ENCODE data around the gene TRAPPC3. TPM values are rescaled to one million over a fixed set of nuclear protein-coding genes. Genes with fewer than 3 reads are reported as not detected.

The TRAPPC3 gene
- total RNA-seq, 4 donors from 2014 or later, result 10.6 to 70.6 (median 38.1) TPM

DNA sequence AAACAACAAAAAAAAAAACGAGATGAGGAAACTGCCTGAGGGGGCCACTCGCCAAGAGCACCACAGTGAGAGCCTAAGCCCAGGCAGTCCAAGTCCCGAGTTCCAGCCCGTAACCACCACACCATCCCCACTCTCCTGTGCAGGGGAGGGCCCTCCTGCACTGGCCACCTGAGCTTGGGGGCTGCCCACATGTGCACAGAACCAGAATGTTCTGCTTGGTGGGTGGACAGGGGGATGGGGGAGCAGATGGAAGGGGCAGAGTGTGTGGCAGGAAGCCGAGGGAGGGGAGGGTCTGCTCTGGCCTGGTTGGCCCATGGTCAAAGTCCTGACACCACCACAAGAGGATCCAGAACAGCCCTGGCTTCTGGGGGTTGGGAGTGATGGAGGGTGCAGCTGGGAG lies 43.0 kb downstream of the TRAPPC3 start:
- no peak overlapping the region for H3K27ac ChIP-seq
- H3K4me3 ChIP-seq, result no peak overlapping the region
- H3K4me1 ChIP-seq, result no peaks in the 10 kb centered on the region
- H3K27me3 ChIP-seq, result no peaks in the 10 kb centered on the region
- no peaks in the 10 kb centered on the region for H3K9me3 ChIP-seq
- TF ChIP-seq, protein P1, sequence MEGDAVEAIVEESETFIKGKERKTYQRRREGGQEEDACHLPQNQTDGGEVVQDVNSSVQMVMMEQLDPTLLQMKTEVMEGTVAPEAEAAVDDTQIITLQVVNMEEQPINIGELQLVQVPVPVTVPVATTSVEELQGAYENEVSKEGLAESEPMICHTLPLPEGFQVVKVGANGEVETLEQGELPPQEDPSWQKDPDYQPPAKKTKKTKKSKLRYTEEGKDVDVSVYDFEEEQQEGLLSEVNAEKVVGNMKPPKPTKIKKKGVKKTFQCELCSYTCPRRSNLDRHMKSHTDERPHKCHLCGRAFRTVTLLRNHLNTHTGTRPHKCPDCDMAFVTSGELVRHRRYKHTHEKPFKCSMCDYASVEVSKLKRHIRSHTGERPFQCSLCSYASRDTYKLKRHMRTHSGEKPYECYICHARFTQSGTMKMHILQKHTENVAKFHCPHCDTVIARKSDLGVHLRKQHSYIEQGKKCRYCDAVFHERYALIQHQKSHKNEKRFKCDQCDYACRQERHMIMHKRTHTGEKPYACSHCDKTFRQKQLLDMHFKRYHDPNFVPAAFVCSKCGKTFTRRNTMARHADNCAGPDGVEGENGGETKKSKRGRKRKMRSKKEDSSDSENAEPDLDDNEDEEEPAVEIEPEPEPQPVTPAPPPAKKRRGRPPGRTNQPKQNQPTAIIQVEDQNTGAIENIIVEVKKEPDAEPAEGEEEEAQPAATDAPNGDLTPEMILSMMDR (IDR thresholded peaks at IDR 0.05), result no peak
- no peak for TF ChIP-seq POLR2A (IDR thresholded peaks at IDR 0.05)
- no peak for DNase-seq
- H3K36me3 ChIP-seq, result no peaks in the 10 kb centered on the region
- intact Hi-C loops (cut with DNase I; ENCODE audit: low total_unique reads), result no loop called here

DNA sequence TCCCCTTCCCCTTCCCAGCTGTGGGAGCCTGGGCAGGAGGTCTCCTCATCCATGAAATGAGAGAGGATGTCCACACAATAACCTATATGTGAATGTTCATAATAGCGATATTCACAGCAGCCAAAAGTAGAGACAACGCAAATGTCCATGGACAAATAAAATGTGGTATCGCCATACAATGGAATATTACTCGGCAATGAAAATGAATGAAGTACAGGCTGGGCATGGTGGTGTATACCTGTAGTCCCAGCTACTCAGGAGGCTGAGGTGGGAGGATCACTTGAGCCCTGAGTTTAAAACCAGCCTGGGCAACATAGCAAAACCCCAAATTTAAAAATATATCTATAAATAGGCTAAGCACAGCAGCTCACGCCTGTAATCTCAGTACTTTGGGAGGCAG lies 47.7 kb downstream of the TRAPPC3 start:
- Histone ChIP-seq H3K27me3 (no peaks in the 10 kb centered on the region), H3K36me3 (no peaks in the 10 kb centered on the region), H3K9me3 (no peaks in the 10 kb centered on the region), H3K4me1 (no peaks in the 10 kb centered on the region), H3K4me3 (no peak overlapping the region), H3K27ac (no peak overlapping the region)
- no peak for DNase-seq
- intact Hi-C loops (cut with DNase I; ENCODE audit: low total_unique reads), result no loop called here
- TF ChIP-seq POLR2A (IDR thresholded peaks at IDR 0.05), result no peak
- TF ChIP-seq, protein P1 (IDR thresholded peaks at IDR 0.05), result no peak

DNA sequence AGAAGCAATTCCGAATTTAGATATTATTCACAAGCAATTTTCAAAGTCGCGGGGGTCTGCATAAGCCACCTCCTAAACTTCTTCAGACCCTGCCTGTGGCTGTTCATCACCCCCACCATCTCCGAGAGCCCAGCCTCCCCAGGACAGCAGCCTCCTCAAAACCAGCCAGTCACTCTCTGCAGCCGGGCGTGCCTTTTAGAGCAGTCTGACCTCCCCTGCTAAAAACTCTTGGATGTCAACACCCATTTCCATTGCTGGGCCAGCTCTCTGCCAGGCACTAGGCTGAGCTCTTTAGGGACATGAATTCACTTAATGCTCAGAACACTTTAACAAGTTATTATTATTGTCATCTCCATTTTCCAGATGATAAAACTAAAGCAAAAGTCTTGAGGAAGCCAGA lies 48.9 kb downstream of the TRAPPC3 start:
- Histone ChIP-seq H3K4me3 (no peak overlapping the region), H3K36me3 (no peaks in the 10 kb centered on the region), H3K27ac (no peak overlapping the region), H3K9me3 (no peaks in the 10 kb centered on the region), H3K27me3 (no peaks in the 10 kb centered on the region), H3K4me1 (no peaks in the 10 kb centered on the region)
- TF ChIP-seq POLR2A (IDR thresholded peaks at IDR 0.05), result no peak
- TF ChIP-seq, protein P1 (IDR thresholded peaks at IDR 0.05), result no peak
- DNase-seq, result no peak
- intact Hi-C loops (cut with DNase I; ENCODE audit: low total_unique reads), result no loop called here

DNA sequence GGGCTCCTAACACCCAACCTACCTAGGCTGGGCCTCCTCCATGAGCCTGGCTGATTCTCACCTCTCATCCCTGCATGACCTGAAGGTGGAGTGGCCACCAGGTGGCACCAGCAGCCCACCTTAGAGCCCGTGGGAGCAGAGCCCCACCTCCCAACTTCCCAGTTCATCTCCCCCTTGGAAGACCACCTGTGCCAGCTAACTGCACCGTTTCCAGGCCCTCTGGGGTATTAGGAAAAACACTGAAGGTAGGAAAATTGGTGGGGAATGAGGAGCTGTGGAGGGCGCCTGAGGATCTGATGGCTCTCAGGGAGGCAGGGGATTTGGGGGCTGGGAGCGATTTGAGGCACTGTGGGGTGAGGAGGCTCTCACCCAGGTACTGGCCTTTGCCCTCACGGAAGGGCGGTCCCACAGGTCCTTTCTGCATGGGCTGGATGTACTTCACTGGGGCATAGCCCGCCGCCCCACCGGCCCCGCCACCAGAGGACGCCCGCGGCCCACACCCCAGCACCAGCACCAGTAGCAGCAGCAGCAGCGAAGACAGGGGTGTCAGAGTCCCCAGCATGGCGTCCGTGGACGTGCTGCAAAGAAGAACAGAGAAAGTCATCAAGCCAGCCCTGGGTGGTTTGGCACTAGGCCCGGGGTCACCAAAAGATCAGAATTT lies 49.5 kb downstream of the TRAPPC3 start:
- Histone ChIP-seq H3K9me3 (no peaks in the 10 kb centered on the region), H3K27ac (no peak overlapping the region), H3K4me1 (no peaks in the 10 kb centered on the region), H3K27me3 (no peaks in the 10 kb centered on the region), H3K4me3 (no peak overlapping the region), H3K36me3 (no peaks in the 10 kb centered on the region)
- intact Hi-C loops (cut with DNase I; ENCODE audit: low total_unique reads), result loop anchor here (2.0 to 10.0 kb wide), 2 partner anchors 35 to 85 kb away; no protein-coding TSS in a partner anchor
- DNase-seq, result peak; percentile 73 to 78
- TF ChIP-seq, protein P1 (IDR thresholded peaks at IDR 0.05), result peak; percentile 81 to 91 (median 86)
- peak in 1 of 2 donors; percentile 19 for TF ChIP-seq POLR2A (IDR thresholded peaks at IDR 0.05)

DNA sequence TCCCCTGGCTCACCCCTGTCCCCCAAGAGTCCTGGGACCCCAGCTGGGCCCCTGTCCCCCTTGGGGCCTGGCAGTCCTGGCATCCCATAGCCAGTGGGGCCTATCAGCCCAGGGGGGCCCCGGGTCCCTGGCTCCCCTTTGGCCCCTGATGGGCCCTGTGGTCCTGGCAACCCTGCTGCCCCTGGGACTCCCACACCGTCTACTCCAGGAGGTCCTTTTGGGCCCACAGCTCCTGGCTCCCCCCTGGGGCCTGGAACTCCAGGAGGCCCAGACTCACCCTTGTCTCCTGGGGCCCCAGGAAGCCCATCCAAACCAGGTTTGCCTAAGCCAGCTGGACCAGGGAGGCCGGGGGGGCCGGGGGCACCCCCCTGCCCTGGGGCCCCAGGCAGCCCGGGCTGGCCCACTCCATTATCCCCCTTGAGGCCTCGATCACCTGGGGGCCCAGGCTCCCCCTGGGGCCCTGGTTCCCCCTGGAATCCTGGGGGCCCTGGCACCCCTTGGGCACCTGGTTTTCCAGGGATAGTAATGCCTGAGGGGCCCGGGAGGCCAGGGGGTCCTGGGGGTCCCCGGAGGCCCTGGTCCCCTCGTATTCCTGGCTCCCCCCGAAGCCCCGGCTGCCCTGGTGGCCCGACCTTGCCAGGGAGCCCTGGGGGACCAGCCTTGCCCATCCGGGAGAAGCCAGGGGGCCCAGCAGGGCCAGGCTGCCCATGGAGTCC lies 50.5 kb downstream of the TRAPPC3 start:
- Histone ChIP-seq H3K4me1 (no peaks in the 10 kb centered on the region), H3K9me3 (no peaks in the 10 kb centered on the region), H3K27me3 (no peaks in the 10 kb centered on the region), H3K27ac (no peak overlapping the region), H3K4me3 (no peak overlapping the region), H3K36me3 (no peaks in the 10 kb centered on the region)
- TF ChIP-seq POLR2A (IDR thresholded peaks at IDR 0.05), result no peak
- TF ChIP-seq, protein P1 (IDR thresholded peaks at IDR 0.05), result no peak
- intact Hi-C loops (cut with DNase I; ENCODE audit: low total_unique reads), result loop anchor here (2.0 to 10.0 kb wide), 2 partner anchors 36 to 86 kb away; no protein-coding TSS in a partner anchor
- DNase-seq, result no peak
